ENCODE results near the gene NTPCR. TPM values are rescaled to one million over a fixed set of nuclear protein-coding genes. Genes with fewer than 3 reads are reported as not detected.
A peak's percentile ranks its signal among the peaks of the same experiment; 100 is the strongest.

The NTPCR gene
- total and polyA plus RNA-seq, 4 donors: 30.8 to 51.6 (median 39.4) TPM

DNA sequence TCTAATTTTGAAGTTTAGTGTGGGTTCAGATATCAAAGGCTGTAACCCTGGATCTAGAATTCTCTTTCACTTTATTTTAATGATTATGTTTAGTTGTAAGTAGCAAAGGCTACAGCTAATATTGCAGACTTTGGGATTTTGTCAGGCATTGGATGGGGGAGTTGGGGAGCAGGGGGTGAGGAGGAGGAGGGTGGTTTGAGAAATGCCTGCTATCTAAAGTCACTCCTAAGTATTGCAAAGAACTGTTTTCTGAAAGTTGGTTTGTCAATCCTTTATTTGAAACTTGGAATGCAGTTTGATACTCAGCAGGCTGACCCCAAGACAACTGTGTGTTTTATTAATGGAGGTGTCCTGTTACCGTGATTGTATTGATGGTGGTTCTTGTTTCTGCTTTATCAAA is 1.2 kb downstream of the NTPCR start:
- no peak for DNase-seq
- ATAC-seq (ENCODE audit: insufficient read depth, low FRiP score): no peak
- H3K27ac ChIP-seq (ENCODE audit: low read depth in 1 of 2, low read length in 1 of 2): no peak overlapping the region
- no peak overlapping the region for H3K4me3 ChIP-seq
- H3K9me3 ChIP-seq (ENCODE audit: control insufficient read depth in 4 of 4, insufficient read depth in 3 of 4, low read length in 3 of 4): no peaks in the 10 kb centered on the region
- TF ChIP-seq, protein P1, sequence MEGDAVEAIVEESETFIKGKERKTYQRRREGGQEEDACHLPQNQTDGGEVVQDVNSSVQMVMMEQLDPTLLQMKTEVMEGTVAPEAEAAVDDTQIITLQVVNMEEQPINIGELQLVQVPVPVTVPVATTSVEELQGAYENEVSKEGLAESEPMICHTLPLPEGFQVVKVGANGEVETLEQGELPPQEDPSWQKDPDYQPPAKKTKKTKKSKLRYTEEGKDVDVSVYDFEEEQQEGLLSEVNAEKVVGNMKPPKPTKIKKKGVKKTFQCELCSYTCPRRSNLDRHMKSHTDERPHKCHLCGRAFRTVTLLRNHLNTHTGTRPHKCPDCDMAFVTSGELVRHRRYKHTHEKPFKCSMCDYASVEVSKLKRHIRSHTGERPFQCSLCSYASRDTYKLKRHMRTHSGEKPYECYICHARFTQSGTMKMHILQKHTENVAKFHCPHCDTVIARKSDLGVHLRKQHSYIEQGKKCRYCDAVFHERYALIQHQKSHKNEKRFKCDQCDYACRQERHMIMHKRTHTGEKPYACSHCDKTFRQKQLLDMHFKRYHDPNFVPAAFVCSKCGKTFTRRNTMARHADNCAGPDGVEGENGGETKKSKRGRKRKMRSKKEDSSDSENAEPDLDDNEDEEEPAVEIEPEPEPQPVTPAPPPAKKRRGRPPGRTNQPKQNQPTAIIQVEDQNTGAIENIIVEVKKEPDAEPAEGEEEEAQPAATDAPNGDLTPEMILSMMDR (IDR thresholded peaks at IDR 0.05; ENCODE audit: control extremely low read depth, extremely low read depth): no peak
- no peaks in the 10 kb centered on the region for H3K27me3 ChIP-seq (ENCODE audit: control insufficient read depth in 3 of 3, insufficient read depth in 3 of 3, low read length in 2 of 3)
- WGBS, 2 donors: 56 to 70% methylated on average over 1 of the region's 1 CpG
- H3K4me1 ChIP-seq (ENCODE audit: control insufficient read depth in 5 of 5, insufficient read depth in 5 of 5, low read length in 5 of 5): peaks cover 0 to 9% (median 7%) of the 10 kb centered on the region in 5 donors
- peak overlapping the region in 1 of 2 donors; percentile 78 for H3K9ac ChIP-seq (ENCODE audit: insufficient read depth in 1 of 2, low read length in 2 of 2)
- peaks cover 0 to 5% (median 1%) of the 10 kb centered on the region in 4 donors for H3K36me3 ChIP-seq (ENCODE audit: control insufficient read depth in 4 of 4, insufficient read depth in 4 of 4, low read length in 4 of 4)

- DNase-seq: no peak
- no peaks in the 10 kb centered on the region for H3K27me3 ChIP-seq (ENCODE audit: control insufficient read depth in 3 of 3, insufficient read depth in 3 of 3, low read length in 2 of 3)
- H3K4me1 ChIP-seq (ENCODE audit: control insufficient read depth in 5 of 5, insufficient read depth in 5 of 5, low read length in 5 of 5): peaks cover 0 to 9% (median 7%) of the 10 kb centered on the region in 5 donors
- no peak overlapping the region for H3K9ac ChIP-seq (ENCODE audit: insufficient read depth in 1 of 2, low read length in 2 of 2)
- H3K9me3 ChIP-seq (ENCODE audit: control insufficient read depth in 4 of 4, insufficient read depth in 3 of 4, low read length in 3 of 4): peaks cover 0 to 2% (median under 1%) of the 10 kb centered on the region in 4 donors
- WGBS, 2 donors: 90 to 93% methylated on average over 2 of the region's 2 CpGs
- no peak overlapping the region for H3K4me3 ChIP-seq
- TF ChIP-seq, protein P1 (IDR thresholded peaks at IDR 0.05; ENCODE audit: control extremely low read depth, extremely low read depth): peak; percentile 19
- H3K36me3 ChIP-seq (ENCODE audit: control insufficient read depth in 4 of 4, insufficient read depth in 4 of 4, low read length in 4 of 4): peaks cover 0 to 13% (median 5%) of the 10 kb centered on the region in 4 donors
- no peak for ATAC-seq (ENCODE audit: insufficient read depth, low FRiP score)
- no peak overlapping the region for H3K27ac ChIP-seq (ENCODE audit: low read depth in 1 of 2, low read length in 1 of 2)
Observed at GRCh38 chr1:232952514-232953499, 2.4 kb downstream of the NTPCR start.

GRCh38 chr1:232954594-232955365 is 4.4 kb downstream of the NTPCR start:
- TF ChIP-seq, protein P1 (IDR thresholded peaks at IDR 0.05; ENCODE audit: control extremely low read depth, extremely low read depth): no peak
- ATAC-seq (ENCODE audit: insufficient read depth, low FRiP score): no peak
- WGBS, 2 donors: 81 to 83% methylated on average over 4 of the region's 4 CpGs

More at GRCh38 chr1:232954594-232955365, 4.4 kb downstream of the NTPCR start:
- no peaks in the 10 kb centered on the region for H3K27me3 ChIP-seq (ENCODE audit: control insufficient read depth in 3 of 3, insufficient read depth in 3 of 3, low read length in 2 of 3)
- H3K27ac ChIP-seq (ENCODE audit: low read depth in 1 of 2, low read length in 1 of 2): no peak overlapping the region
- no peak overlapping the region for H3K9ac ChIP-seq (ENCODE audit: insufficient read depth in 1 of 2, low read length in 2 of 2)
- peaks cover 0 to 7% (median 1%) of the 10 kb centered on the region in 4 donors for H3K9me3 ChIP-seq (ENCODE audit: control insufficient read depth in 4 of 4, insufficient read depth in 3 of 4, low read length in 3 of 4)
- peaks cover 0 to 7% (median 4%) of the 10 kb centered on the region in 5 donors for H3K4me1 ChIP-seq (ENCODE audit: control insufficient read depth in 5 of 5, insufficient read depth in 5 of 5, low read length in 5 of 5)
- H3K36me3 ChIP-seq (ENCODE audit: control insufficient read depth in 4 of 4, insufficient read depth in 4 of 4, low read length in 4 of 4): peaks cover 4 to 26% (median 15%) of the 10 kb centered on the region in 4 donors
- DNase-seq: no peak
- H3K4me3 ChIP-seq: no peak overlapping the region

Measured in lung (tissue), 12 donors.